ENCODE measurements around the gene SULT1A4.
"Not testable (repeated sequence)": the region's sequence is repeated elsewhere in the genome, so short reads cannot be mapped to it uniquely, and the experiment has no call there.

The SULT1A4 gene

GRCh38 chr16:29506308-29506707 is 46.6 kb downstream of the SULT1A4 start, which contains the start of gene NPIPB12:
Gene NPIPB12 (minus strand): TSS chr16:29506408.
- H3K4me3 Mint-ChIP-seq; H3K27ac Mint-ChIP-seq; H3K9me3 Mint-ChIP-seq; H3K4me1 Mint-ChIP-seq; H3K27me3 Mint-ChIP-seq; DNase-seq (ENCODE audit: low spot score in 2 of 2); ATAC-seq (ENCODE audit: low read depth); H3K36me3 Mint-ChIP-seq: not testable (repeated sequence)
